ENCODE data around the gene TWIST2. TPM values are rescaled to one million over a fixed set of nuclear protein-coding genes. Genes with fewer than 3 reads are reported as not detected.

The TWIST2 gene
- total RNA-seq, 2 experiments from 2014 or later = not detected

DNA sequence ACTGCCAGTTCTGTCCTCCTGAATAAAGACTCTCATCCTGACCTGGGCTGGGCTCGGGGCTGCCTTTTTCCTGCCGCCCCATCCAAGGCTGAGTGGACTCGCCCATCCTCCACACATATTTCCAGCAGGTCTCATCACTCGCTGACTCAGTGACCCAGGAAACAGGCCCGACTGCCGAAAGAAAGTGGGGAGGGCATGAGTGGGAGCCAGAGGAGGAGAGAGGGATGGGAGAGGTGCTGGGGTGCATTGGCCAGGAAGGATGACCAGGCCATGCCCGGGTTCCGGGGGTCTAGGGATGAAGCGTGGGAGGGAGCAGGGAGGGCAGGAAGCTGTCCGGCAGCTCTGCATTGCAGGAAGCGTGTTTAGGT lies 66.7 kb downstream of the TWIST2 start:
- Mint-ChIP-seq H3K27me3 (peaks cover 3% of the 10 kb centered on the region), H3K4me3 (no peak overlapping the region), H3K27ac (no peak overlapping the region), H3K36me3 (ENCODE audit: low read depth) (no peaks in the 10 kb centered on the region), H3K9me3 (ENCODE audit: low read depth) (no peaks in the 10 kb centered on the region), H3K4me1 (no peaks in the 10 kb centered on the region)
- no peak for ATAC-seq
- intact Hi-C loops (cut with DNase I, micrococcal nuclease) = no loop called here
- ChIA-PET POLR2A (no interaction called here), CTCF (no interaction called here)
- DNase-seq = no peak

DNA sequence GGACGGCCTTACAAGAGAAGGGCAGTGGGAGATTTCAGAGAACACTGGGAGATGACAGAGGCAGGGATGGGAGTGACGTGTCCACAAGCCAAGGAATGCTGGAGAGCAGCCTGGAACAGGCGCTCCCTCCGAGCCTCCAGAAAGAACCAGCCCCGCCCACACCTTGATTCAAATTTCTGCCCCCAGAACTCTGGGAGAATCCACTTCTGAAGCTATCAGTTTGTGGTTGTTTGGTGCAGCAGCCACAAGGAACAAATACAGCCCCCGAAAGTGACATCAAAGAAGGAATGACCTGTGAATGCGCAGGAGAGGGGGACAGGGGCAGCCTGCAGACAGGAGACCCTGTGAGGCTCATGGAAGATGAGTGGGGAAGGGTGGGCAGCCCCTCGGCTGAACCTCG lies 67.3 kb downstream of the TWIST2 start:
- ChIA-PET POLR2A (no interaction called here), CTCF (no interaction called here)
- Mint-ChIP-seq H3K27me3 (peaks cover 3% of the 10 kb centered on the region), H3K27ac (no peak overlapping the region), H3K4me1 (no peaks in the 10 kb centered on the region), H3K4me3 (no peak overlapping the region), H3K9me3 (ENCODE audit: low read depth) (no peaks in the 10 kb centered on the region), H3K36me3 (ENCODE audit: low read depth) (no peaks in the 10 kb centered on the region)
- intact Hi-C loops (cut with DNase I, micrococcal nuclease) = no loop called here
- no peak for DNase-seq
- no peak for ATAC-seq

DNA sequence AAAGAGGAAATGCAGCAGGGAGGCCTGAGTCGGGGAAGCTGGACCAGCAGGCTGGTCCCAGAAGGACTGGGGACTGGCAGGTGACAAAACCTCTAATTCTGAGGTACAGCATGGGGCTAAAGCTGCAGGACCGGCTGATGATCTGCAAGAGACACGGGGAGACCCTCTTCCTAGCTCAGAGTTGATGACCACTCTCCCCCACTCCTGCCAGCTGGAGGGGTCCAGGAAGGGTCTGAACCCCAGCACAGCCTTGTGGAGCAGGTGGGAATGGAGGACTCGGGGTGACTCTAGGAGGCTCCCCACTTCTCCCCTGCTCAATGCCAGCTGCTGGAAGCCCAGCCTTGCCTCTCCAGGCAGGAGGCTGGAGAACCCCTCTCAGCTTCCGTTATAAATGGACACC lies 67.7 kb downstream of the TWIST2 start:
- no peaks in the 10 kb centered on the region for H3K9me3 Mint-ChIP-seq (ENCODE audit: low read depth)
- CTCF ChIA-PET = interaction anchor here (0.6 kb wide), 1 partner anchor 1596 kb away, joined by 3 read pairs; no protein-coding TSS in a partner anchor
- DNase-seq (no peak), ATAC-seq (no peak)
- peaks cover 3% of the 10 kb centered on the region for H3K27me3 Mint-ChIP-seq
- H3K4me3 Mint-ChIP-seq = no peak overlapping the region
- no peaks in the 10 kb centered on the region for H3K36me3 Mint-ChIP-seq (ENCODE audit: low read depth)
- no peaks in the 10 kb centered on the region for H3K4me1 Mint-ChIP-seq
- no peak overlapping the region for H3K27ac Mint-ChIP-seq
- POLR2A ChIA-PET = no interaction called here
- intact Hi-C loops (cut with DNase I, micrococcal nuclease) = no loop called here

DNA sequence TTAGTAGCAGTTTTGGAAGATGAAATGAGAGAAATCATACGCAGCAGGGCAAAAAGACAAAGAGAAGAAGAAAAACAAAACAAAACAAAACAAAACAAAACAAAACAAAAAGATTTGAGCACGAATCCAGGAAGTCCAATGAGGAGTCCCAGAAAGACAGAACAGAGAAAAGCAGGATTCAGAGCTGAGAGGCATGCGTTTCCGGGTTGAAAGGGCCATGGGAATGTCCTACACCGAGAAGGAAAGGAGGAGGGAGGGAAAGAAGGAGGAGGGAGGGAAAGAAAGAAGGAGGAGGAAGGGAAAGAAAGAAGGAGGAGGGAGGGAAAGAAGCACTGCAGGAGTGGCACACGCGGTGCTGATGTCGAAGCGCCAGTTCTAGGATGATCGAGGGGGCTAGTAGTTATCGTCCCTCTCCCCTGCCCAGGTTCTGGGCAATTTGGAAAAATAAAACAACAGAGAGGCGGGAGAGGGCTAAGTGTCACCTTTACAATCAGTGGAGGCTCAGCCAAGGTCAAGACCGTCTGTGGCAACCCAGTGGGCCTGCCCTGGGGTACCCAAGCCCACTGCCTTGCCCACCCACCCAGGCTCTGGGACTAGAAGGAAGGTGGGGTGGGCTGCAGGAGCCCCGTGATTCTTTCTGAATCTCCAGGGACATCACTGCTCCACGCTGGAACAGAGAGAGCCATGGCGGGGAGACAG lies 68.4 kb downstream of the TWIST2 start:
- no peaks in the 10 kb centered on the region for H3K9me3 Mint-ChIP-seq (ENCODE audit: low read depth)
- no peak overlapping the region for H3K27ac Mint-ChIP-seq
- ATAC-seq (no peak), DNase-seq (no peak)
- H3K27me3 Mint-ChIP-seq = peaks cover 3% of the 10 kb centered on the region
- POLR2A ChIA-PET = no interaction called here
- intact Hi-C loops (cut with DNase I, micrococcal nuclease) = no loop called here
- H3K4me3 Mint-ChIP-seq = no peak overlapping the region
- H3K36me3 Mint-ChIP-seq (ENCODE audit: low read depth) = no peaks in the 10 kb centered on the region
- H3K4me1 Mint-ChIP-seq = no peaks in the 10 kb centered on the region
- CTCF ChIA-PET = interaction anchor here (0.6 kb wide), 1 partner anchor 1597 kb away, joined by 3 read pairs; no protein-coding TSS in a partner anchor

DNA sequence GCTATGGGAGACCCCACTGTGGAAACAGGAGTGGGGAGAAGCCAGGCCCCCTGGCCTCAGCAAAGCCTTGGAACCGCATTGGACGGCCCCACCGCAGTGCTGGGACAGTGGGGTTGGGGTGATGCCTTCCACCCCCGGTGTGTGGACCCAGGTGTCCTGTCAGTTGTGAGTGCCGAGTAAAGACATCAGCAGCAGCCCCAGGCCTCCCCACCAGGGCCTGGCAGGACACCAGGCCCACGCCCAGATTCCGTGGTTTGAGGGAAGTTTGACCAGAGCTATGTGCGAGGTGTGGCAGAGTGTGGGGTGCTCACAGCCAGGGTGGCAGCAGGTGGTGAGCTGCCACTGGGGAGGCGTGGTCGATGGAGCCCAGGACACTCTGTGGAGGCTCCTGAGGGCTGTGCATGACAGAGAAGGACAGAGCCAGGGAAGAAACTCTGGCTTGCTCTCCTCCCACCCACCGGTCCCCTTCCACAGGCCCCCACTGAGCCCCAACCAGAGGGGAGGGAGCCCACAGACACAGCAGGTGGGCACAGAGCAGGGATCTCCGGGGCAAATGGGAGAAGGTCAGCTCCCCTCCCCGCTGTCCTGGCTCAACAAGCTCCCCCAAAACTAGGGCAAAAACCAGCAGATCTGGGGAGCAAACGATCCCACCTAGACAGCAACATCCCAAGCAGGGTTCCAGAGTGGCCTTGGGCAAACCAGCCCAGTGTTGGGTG lies 69.1 kb downstream of the TWIST2 start:
- DNase-seq = no peak
- ATAC-seq = no peak
- H3K9me3 Mint-ChIP-seq (ENCODE audit: low read depth) = no peaks in the 10 kb centered on the region
- CTCF ChIA-PET = no interaction called here
- no peak overlapping the region for H3K27ac Mint-ChIP-seq
- POLR2A ChIA-PET = no interaction called here
- H3K36me3 Mint-ChIP-seq (ENCODE audit: low read depth) = no peaks in the 10 kb centered on the region
- no peak overlapping the region for H3K4me3 Mint-ChIP-seq
- intact Hi-C loops (cut with DNase I, micrococcal nuclease) = no loop called here
- no peaks in the 10 kb centered on the region for H3K4me1 Mint-ChIP-seq
- H3K27me3 Mint-ChIP-seq = peaks cover 4% of the 10 kb centered on the region

DNA sequence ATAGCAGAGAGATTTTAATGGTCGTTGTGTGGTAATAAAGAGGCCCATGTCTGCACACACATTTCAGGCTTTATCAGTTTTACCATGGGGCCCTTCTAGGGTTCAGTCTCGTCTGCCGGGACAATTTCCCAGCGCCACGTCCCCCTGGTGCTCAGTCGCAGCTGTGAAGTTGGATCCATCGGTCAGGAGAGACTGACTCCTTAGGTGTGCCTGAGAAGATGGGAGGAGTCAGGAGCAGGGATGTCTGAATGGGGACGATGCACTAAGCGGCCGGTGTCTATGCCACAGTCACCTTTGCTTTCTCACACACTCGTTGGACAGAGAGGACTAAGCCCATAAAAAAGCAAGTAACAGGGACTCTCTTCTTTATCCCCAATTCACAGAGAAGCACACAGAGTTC lies 71.4 kb downstream of the TWIST2 start:
- Mint-ChIP-seq H3K27ac (no peak overlapping the region), H3K36me3 (ENCODE audit: low read depth) (no peaks in the 10 kb centered on the region), H3K9me3 (ENCODE audit: low read depth) (no peaks in the 10 kb centered on the region), H3K27me3 (peaks cover 4% of the 10 kb centered on the region), H3K4me3 (no peak overlapping the region), H3K4me1 (no peaks in the 10 kb centered on the region)
- DNase-seq = no peak
- intact Hi-C loops (cut with DNase I, micrococcal nuclease) = no loop called here
- POLR2A ChIA-PET = no interaction called here
- CTCF ChIA-PET = no interaction called here
- no peak for ATAC-seq

DNA sequence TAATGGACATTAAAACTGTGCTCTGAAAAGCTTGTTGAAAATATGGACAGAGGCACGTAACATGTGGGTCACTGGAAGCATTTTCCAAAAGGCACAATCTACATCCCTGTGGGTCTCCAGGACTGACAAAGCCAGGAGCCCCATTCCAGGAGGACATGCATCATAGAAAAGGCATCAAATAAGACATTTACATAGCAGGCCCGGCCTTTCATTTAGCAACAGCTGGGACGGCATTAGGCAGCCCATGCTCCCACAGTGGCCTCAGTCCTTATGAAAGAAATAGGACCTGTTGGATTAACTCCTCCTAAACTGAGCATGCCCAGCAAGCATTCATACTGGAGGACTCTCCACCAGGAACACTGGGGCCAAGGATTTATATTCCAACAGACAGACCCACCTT lies 72.2 kb downstream of the TWIST2 start:
- no peaks in the 10 kb centered on the region for H3K36me3 Mint-ChIP-seq (ENCODE audit: low read depth)

DNA sequence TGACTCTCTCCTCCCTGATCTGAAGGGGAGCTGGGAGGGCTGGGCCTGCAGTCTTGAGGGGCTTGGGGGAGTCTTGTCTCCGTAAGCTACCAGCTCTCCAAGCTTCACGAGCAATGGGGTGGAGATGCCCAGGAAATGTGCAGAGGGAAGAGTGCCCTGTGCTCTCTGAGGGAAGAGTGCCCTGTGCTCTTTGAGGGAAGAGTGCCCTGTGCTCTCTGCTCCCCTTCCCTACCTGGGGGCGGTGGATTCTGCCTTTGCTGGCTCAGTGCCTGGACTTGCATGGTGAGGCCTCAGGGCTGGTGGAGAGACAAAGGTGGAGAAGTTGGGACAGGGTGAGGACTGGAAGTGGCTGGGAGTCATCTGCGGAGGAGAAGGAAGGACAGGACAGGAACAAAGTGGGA lies 72.7 kb downstream of the TWIST2 start:
- Mint-ChIP-seq H3K4me1 (no peaks in the 10 kb centered on the region), H3K27me3 (peaks cover 7% of the 10 kb centered on the region), H3K36me3 (ENCODE audit: low read depth) (no peaks in the 10 kb centered on the region), H3K27ac (no peak overlapping the region), H3K9me3 (ENCODE audit: low read depth) (no peaks in the 10 kb centered on the region), H3K4me3 (no peak overlapping the region)
- intact Hi-C loops (cut with DNase I, micrococcal nuclease) = no loop called here
- DNase-seq (no peak), ATAC-seq (no peak)
- ChIA-PET POLR2A (no interaction called here), CTCF (interaction anchor here (0.7 kb wide), 1 partner anchor 20 kb away, joined by 3 read pairs; no protein-coding TSS in a partner anchor)

More for the DNA sequence above, 72.2 kb downstream of the TWIST2 start:
- Mint-ChIP-seq H3K27me3 (peaks cover 7% of the 10 kb centered on the region), H3K4me1 (no peaks in the 10 kb centered on the region), H3K27ac (no peak overlapping the region), H3K4me3 (no peak overlapping the region), H3K9me3 (ENCODE audit: low read depth) (no peaks in the 10 kb centered on the region)
- DNase-seq (no peak), ATAC-seq (no peak)
- intact Hi-C loops (cut with DNase I, micrococcal nuclease) = no loop called here
- CTCF ChIA-PET = interaction anchor here (0.7 kb wide), 1 partner anchor 20 kb away, joined by 3 read pairs; no protein-coding TSS in a partner anchor
- POLR2A ChIA-PET = no interaction called here

DNA sequence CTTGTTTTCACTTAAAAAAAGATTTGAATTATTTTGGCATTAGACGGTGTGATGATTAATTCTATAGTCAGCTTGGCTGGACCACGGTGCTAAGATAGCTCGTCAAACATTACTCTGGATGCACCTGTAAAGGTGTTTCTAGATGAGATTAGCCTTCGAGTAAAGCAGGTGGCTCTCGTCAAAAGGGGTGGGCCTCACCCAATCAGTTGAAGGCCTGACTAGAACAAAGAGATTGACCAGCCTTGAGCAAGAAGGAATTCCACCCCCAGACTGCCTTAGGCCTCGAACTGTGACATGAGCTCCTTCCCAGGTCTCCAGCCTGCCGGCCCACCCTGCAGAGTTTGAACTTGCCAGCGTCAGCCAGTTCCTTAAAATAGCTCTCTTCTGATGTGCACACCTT lies 73.4 kb downstream of the TWIST2 start:
- ATAC-seq = no peak
- H3K27me3 Mint-ChIP-seq = peaks cover 5% of the 10 kb centered on the region
- intact Hi-C loops (cut with DNase I, micrococcal nuclease) = no loop called here

DNA sequence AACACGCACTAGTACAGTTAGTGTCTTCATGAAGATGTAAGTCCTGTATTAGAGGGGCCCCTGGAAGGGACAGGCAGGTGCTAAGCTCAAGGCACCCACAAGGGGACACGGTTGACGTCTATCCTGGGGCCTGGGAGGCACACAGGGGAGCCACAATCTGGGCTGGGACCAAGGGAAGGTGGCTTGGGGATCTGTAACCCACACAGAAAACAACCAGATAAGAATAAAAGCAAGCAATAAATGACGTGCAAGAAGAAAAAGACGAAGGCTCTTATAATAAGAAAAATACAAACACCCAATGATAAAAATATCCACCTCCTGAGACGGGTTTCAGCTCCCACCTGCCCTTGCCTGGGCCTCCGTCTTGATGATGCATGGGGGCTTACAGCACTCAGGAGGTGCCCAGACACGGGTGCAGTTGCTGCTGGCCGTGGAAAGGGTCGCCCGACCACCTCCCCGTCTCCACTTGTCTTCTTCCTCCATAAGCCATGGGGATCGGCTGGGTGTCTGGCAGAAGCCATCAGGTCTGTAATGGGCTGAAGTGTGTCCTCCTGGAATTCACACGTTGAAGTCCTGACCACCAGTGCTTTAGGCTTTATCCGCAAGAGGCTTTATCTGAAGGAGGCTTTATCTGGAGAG lies 73.9 kb downstream of the TWIST2 start:
- CTCF ChIA-PET = no interaction called here
- POLR2A ChIA-PET = no interaction called here
- Mint-ChIP-seq H3K9me3 (ENCODE audit: low read depth) (no peaks in the 10 kb centered on the region), H3K27me3 (peaks cover 6% of the 10 kb centered on the region), H3K4me3 (no peak overlapping the region), H3K36me3 (ENCODE audit: low read depth) (no peaks in the 10 kb centered on the region), H3K27ac (no peak overlapping the region), H3K4me1 (no peaks in the 10 kb centered on the region)
- ATAC-seq (no peak), DNase-seq (no peak)
- intact Hi-C loops (cut with DNase I, micrococcal nuclease) = no loop called here

More for the DNA sequence above, 73.4 kb downstream of the TWIST2 start:
- CTCF ChIA-PET = no interaction called here
- Mint-ChIP-seq H3K36me3 (ENCODE audit: low read depth) (no peaks in the 10 kb centered on the region), H3K9me3 (ENCODE audit: low read depth) (no peaks in the 10 kb centered on the region), H3K27ac (no peak overlapping the region), H3K4me3 (no peak overlapping the region), H3K4me1 (no peaks in the 10 kb centered on the region)
- no peak for DNase-seq
- POLR2A ChIA-PET = no interaction called here

DNA sequence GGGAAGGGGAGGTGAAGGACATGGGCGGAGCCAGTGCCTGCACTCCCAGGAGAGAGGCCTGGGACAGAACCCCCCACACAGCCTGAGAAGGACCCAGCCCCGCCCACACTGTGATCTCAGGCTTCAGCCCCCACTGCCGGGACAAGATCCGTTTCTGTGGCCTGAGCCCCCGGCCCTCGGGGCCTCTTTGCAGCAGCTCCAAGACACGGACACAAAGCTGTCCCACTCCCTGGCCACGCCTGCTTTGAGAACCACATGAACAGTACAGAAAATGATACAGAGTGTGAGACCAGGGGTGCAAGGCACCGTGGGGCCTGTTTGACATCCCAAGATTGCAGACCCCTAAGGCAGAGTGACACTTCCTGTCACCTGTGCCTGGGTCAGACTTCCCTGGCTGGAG lies 74.5 kb downstream of the TWIST2 start:
- Mint-ChIP-seq H3K27ac (no peak overlapping the region), H3K36me3 (ENCODE audit: low read depth) (no peaks in the 10 kb centered on the region), H3K9me3 (ENCODE audit: low read depth) (no peaks in the 10 kb centered on the region), H3K4me3 (no peak overlapping the region), H3K27me3 (peaks cover 12% of the 10 kb centered on the region), H3K4me1 (no peaks in the 10 kb centered on the region)
- POLR2A ChIA-PET = no interaction called here
- no peak for DNase-seq
- intact Hi-C loops (cut with DNase I, micrococcal nuclease) = no loop called here
- CTCF ChIA-PET = no interaction called here
- no peak for ATAC-seq

DNA sequence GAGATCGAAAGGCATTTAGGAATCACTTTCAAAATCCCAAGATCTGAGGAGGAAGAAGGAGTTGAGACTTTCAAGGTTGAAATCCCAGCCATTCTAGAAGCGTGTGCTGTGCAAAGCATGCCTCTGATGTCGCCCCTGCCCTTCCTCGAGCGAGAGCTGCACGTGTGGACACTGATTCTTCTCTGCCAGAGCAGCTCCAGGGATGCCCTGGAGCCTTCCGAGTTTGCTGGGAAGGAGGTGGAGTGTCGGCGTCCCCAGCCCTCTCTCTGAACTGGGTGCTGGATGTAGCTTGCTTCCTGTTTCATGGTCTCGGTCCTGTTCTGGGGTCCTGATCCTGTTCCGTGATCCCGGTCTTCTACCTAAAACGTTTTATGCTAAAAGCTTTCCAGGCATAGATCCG lies 76.1 kb downstream of the TWIST2 start:
- POLR2A ChIA-PET = no interaction called here
- no peaks in the 10 kb centered on the region for H3K36me3 Mint-ChIP-seq (ENCODE audit: low read depth)

More for the DNA sequence above, 76.1 kb downstream of the TWIST2 start:
- Mint-ChIP-seq H3K4me3 (no peak overlapping the region), H3K9me3 (ENCODE audit: low read depth) (no peaks in the 10 kb centered on the region), H3K27ac (no peak overlapping the region), H3K27me3 (peaks cover 19% of the 10 kb centered on the region), H3K4me1 (no peaks in the 10 kb centered on the region)
- no peak for DNase-seq
- ATAC-seq = no peak
- intact Hi-C loops (cut with DNase I, micrococcal nuclease) = no loop called here
- CTCF ChIA-PET = no interaction called here

All from activated CD4-positive, alpha-beta T cell treated with anti-CD3 and anti-CD28 coated beads for 36 hours (primary cell).